Measurements from ENCODE around the gene VCPKMT.

The VCPKMT gene

GRCh38 chr14:50067723-50068495, 48.5 kb downstream of the VCPKMT start:
- DNase-seq (ENCODE audit: low read depth, low spot score): no peak

GRCh38 chr14:50065583-50065982, 50.8 kb downstream of the VCPKMT start:
- DNase-seq (ENCODE audit: low read depth, low spot score): no peak

GRCh38 chr14:50064993-50065392, 51.4 kb downstream of the VCPKMT start:
- DNase-seq (ENCODE audit: low read depth, low spot score): peak; percentile 48

- DNase-seq (ENCODE audit: low read depth, low spot score): no peak
Observed at GRCh38 chr14:50063876-50064420, 52.4 kb downstream of the VCPKMT start.

- peak; percentile 66 for DNase-seq (ENCODE audit: low read depth, low spot score)
Observed at GRCh38 chr14:50062438-50063085, 53.8 kb downstream of the VCPKMT start.

GRCh38 chr14:50061664-50062437, 54.5 kb downstream of the VCPKMT start:
- DNase-seq (ENCODE audit: low read depth, low spot score): no peak

- no peak for DNase-seq (ENCODE audit: low read depth, low spot score)
Observed at GRCh38 chr14:50060871-50061663, 55.3 kb downstream of the VCPKMT start.

GRCh38 chr14:50059763-50060616, 56.4 kb downstream of the VCPKMT start:
- no peak for DNase-seq (ENCODE audit: low read depth, low spot score)
